K562 (cell line): Measurements from ENCODE around the gene PRXL2B. TPM values are rescaled to one million over a fixed set of nuclear protein-coding genes. Genes with fewer than 3 reads are reported as not detected.

ENCODE experiments used
- ATAC-seq: fragments of 200-7000 bp; cut with Tn5 transposase; 3 replicates; pipeline ENCODE4 v1.9.1; 2020; ENCODE audit warnings: moderate library complexity
- BruUV-seq: library from RNA; stranded (reverse); fragments of 400-500 nt; replicated peaks from 2 replicates; lab custom pipeline; 2021; lab: Mats Ljungman, UMichigan
- CTCF ChIA-PET: fragments of 300-600 bp; formaldehyde crosslinking; extraction: SDS; loops from one replicate; lab custom pipeline; 2021; ENCODE audit warnings: low intra/inter-chr PET ratio; lab: Yijun Ruan, JAX
- POLR2A ChIA-PET: fragments of 300-600, 350-650 bp; sonication (Branson Sonifier 250); formaldehyde crosslinking; extraction: SDS; loops from one replicate; lab custom pipeline; 2021; ENCODE audit warnings: antibody characterized with exemption, inconsistent platforms; lab: Yijun Ruan, JAX
- DNase-seq, 4 experiments: peaks; one replicate each; pipeline versions ENCODE4 v3.0.0 to v3.0.0-alpha.2; 2011 to 2018; ENCODE audit warnings: low spot score in 3 of 4, mixed read lengths in 3 of 4; ENCODE audit errors: extremely low read depth in 1 of 4
- FAIRE-seq: peaks from 2 replicates; lab custom pipeline; 2011; peaks lifted over from hg19 to GRCh38; lab: Jason Lieb, UNC
- H2AFZ ChIP-seq: 2 replicates; pipeline ENCODE4 v1.6.0; 2011; ENCODE audit warnings: low read depth, low read length, control low read depth, inconsistent platforms
- H3K27ac ChIP-seq: fragments of 200-600 bp; 3 replicates; pipeline ENCODE4 v1.8.0; 2011; ENCODE audit warnings: low read depth, mild to moderate bottlenecking, control low read depth, inconsistent platforms, low read length, moderate library complexity, mixed read lengths; ENCODE audit errors: extremely low read depth
- H3K27me3 ChIP-seq, 2 experiments: fragments of 300-600 bp in 1 of 2; 2 replicates in 1 of 2; 3 replicates in 1 of 2; pipeline versions ENCODE4 v1.6.0 to v1.8.0; 2011; ENCODE audit warnings: inconsistent platforms in 2 of 2, low read length in 2 of 2, mild to moderate bottlenecking in 1 of 2, mixed read lengths in 1 of 2, moderate library complexity in 1 of 2; ENCODE audit not compliant: control insufficient read depth in 2 of 2, insufficient read depth in 2 of 2
- H3K36me3 ChIP-seq: fragments of 300-600 bp; 3 replicates; pipeline ENCODE4 v1.8.0; 2011; ENCODE audit warnings: mild to moderate bottlenecking, low read length, inconsistent platforms; ENCODE audit not compliant: control insufficient read depth, insufficient read depth
- H3K4me1 ChIP-seq, 2 experiments: fragments of 200-600 bp in 1 of 2; replicated peaks in 1 of 2; 2 replicates in 1 of 2; 3 replicates in 1 of 2; pipeline versions ENCODE4 v1.5.1 to v1.8.0; 2011; ENCODE audit warnings: inconsistent platforms in 2 of 2, low read length in 2 of 2, mild to moderate bottlenecking in 1 of 2, mixed read lengths in 1 of 2, moderate library complexity in 1 of 2; ENCODE audit not compliant: control insufficient read depth in 2 of 2, insufficient read depth in 2 of 2
- H3K4me2 ChIP-seq: 2 replicates; pipeline ENCODE4 v1.6.1; 2011; ENCODE audit warnings: low read length, control low read depth, inconsistent platforms, mixed read lengths; ENCODE audit not compliant: insufficient read depth
- H3K4me3 ChIP-seq: fragments of 200-600 bp; sonication (generic), shearing (Covaris generic); 2 replicates; pipeline ENCODE4 v1.5.1; 2016; ENCODE audit warnings: control low read depth, inconsistent platforms
- H3K79me2 ChIP-seq: fragments of 200-600 bp; 3 replicates; pipeline ENCODE4 v1.8.0; 2011; ENCODE audit warnings: low read length, inconsistent platforms; ENCODE audit not compliant: control insufficient read depth, insufficient read depth
- H3K9ac ChIP-seq, 2 experiments: 2 replicates each; pipeline versions ENCODE4 v1.6.0 to v1.6.1; 2011; ENCODE audit warnings: low read depth in 2 of 2, low read length in 2 of 2, control low read depth in 1 of 2, inconsistent platforms in 1 of 2, mild to moderate bottlenecking in 1 of 2, mixed read lengths in 1 of 2; ENCODE audit not compliant: insufficient read depth in 1 of 2
- H3K9me1 ChIP-seq: one replicate; pipeline ENCODE4 v1.6.0; 2011; ENCODE audit warnings: inconsistent platforms, mild to moderate bottlenecking, low read length, moderate library complexity; ENCODE audit not compliant: control insufficient read depth, insufficient read depth
- H3K9me3 ChIP-seq: replicated peaks from 2 replicates; pipeline ENCODE4 v1.5.1; 2011; ENCODE audit warnings: low read depth, low read length, inconsistent platforms; ENCODE audit not compliant: control insufficient read depth, insufficient read depth
- H4K20me1 ChIP-seq: replicated peaks from 2 replicates; pipeline ENCODE4 v1.6.1; 2011; ENCODE audit warnings: low read length, inconsistent platforms, mixed read lengths; ENCODE audit not compliant: control insufficient read depth, insufficient read depth
- ARHGAP35 ChIP-seq: fragments of 450-650 bp; IDR thresholded peaks from 2 replicates; pipeline ENCODE4 v1.6.1; 2018; ENCODE audit not compliant: partially characterized antibody
- CBFA2T3 ChIP-seq: fragments of 450-650 bp; IDR thresholded peaks from 2 replicates; pipeline ENCODE4 v1.6.1; 2017
- CCNT2 ChIP-seq: IDR thresholded peaks from 2 replicates; pipeline ENCODE4 v1.6.1; 2011; ENCODE audit warnings: borderline replicate concordance, low read depth, mild to moderate bottlenecking, moderate library complexity, mixed read lengths, low read length; ENCODE audit not compliant: insufficient read length; ENCODE audit errors: extremely low read depth
- ELF4 ChIP-seq: fragments of 450-650 bp; formaldehyde crosslinking; IDR thresholded peaks from 2 replicates; pipeline ENCODE4 v1.4.0; 2022; ENCODE audit warnings: missing genetic modification characterization
- FOXA1 ChIP-seq: fragments of 450-650 bp; IDR thresholded peaks from 2 replicates; pipeline ENCODE4 v1.6.1; 2016; ENCODE audit warnings: mild to moderate bottlenecking, borderline replicate concordance
- FOXK2 ChIP-seq, 2 experiments: fragments of 450-650 bp; IDR thresholded peaks in 1 of 2; conservative IDR thresholded peaks in 1 of 2; 2 replicates each; pipeline ENCODE4 v1.6.1; 2016; ENCODE audit warnings: low read depth in 2 of 2, mild to moderate bottlenecking in 1 of 2
- FUS ChIP-seq: fragments of 200-400 bp; formaldehyde crosslinking; optimal IDR thresholded peaks from 2 replicates; pipeline ENCODE3; 2017; ENCODE audit warnings: low read depth, low read length
- JUNB ChIP-seq: fragments of 450-650 bp; formaldehyde crosslinking; conservative IDR thresholded peaks from 2 replicates; pipeline ENCODE4 v1.4.0; 2020; ENCODE audit warnings: mild to moderate bottlenecking
- KAT8 ChIP-seq: fragments of 450-650 bp; IDR thresholded peaks from 2 replicates; pipeline ENCODE4 v1.6.1; 2016; ENCODE audit warnings: low read depth, mild to moderate bottlenecking
- NEUROD1 ChIP-seq: fragments of 150-350 bp; IDR thresholded peaks from 2 replicates; pipeline ENCODE4 v1.6.1; 2014; ENCODE audit warnings: borderline replicate concordance, low read length, low read depth; ENCODE audit not compliant: partially characterized antibody
- SETDB1 ChIP-seq: IDR thresholded peaks from one replicate; pipeline ENCODE4 v1.6.1; 2012; ENCODE audit warnings: low read length, control low read depth, inconsistent platforms
- SMARCA4 ChIP-seq: fragments of 450-650 bp; IDR thresholded peaks from 2 replicates; pipeline ENCODE4 v1.6.1; 2016
- ZBTB1 ChIP-seq: sonication (generic); formaldehyde crosslinking; IDR thresholded peaks from 2 replicates; pipeline ENCODE4 v1.8.1; 2023; ENCODE audit warnings: missing genetic modification reagents, low read depth, mild to moderate bottlenecking, borderline replicate concordance
- ZNF232 ChIP-seq: sonication (generic); formaldehyde crosslinking; IDR thresholded peaks from 2 replicates; pipeline ENCODE4 v1.8.0; 2022; ENCODE audit warnings: mild to moderate bottlenecking, missing genetic modification reagents
- ZNF280B ChIP-seq: fragments of 250-450 bp; sonication (Bioruptor Pico); IDR thresholded peaks from 2 replicates; pipeline ENCODE4 v1.5.1; 2021; ENCODE audit warnings: mild to moderate bottlenecking
- ZNF668 ChIP-seq: fragments of 250-450 bp; sonication (Bioruptor Pico); IDR thresholded peaks from 2 replicates; pipeline ENCODE4 v1.8.0; 2022; ENCODE audit warnings: mild to moderate bottlenecking, inconsistent platforms
- ZNF785 ChIP-seq: fragments of 250-450 bp; sonication (Bioruptor Pico); IDR thresholded peaks from 2 replicates; pipeline ENCODE4 v1.4.0; 2020; ENCODE audit warnings: mild to moderate bottlenecking
- WGBS: fragments of 100-300 bp; shearing (Covaris generic); methylation state at CpG from one replicate; pipeline ENCODE4 v1.1.6; 2016; ENCODE audit warnings: low coverage, mixed read lengths; ENCODE audit not compliant: insufficient coverage; ENCODE audit errors: missing lambda C conversion rate; 5-methylcytosine and 5-hydroxymethylcytosine counted together
- in situ Hi-C: fragments of 300-500 bp; cut with MboI; formaldehyde crosslinking; loops from 4 replicates; pipeline ENCODE4 v1.15.0; 2018; ENCODE audit warnings: inconsistent platforms, mixed read lengths
- intact Hi-C: fragments of 100-400 bp; cut with micrococcal nuclease; formaldehyde crosslinking; loops from 2 replicates; pipeline ENCODE4 v1.14.2; 2022
- polyA plus RNA-seq, 8 experiments: library from polyadenylated mRNA; depleted of rRNA in 4 of 8; stranded (reverse) in 5 of 8; unstranded in 3 of 8; fragments of >200 nt; fragmentation: Nextera tagmentation in 2 of 8; fragmentation: Illumina TruSeq in 1 of 8; extraction: Ambion mirVana in 2 of 8; extraction: Trizol in 1 of 8; gene quantifications; 2 replicates each; pipeline versions ENCODE4 v1.2.1 to v1.2.3, GENCODE V29; 2011 to 2014; ENCODE audit warnings: inconsistent platforms in 1 of 8, missing spikeins in 1 of 8
- total RNA-seq, 7 experiments: library from RNA; depleted of rRNA in 6 of 7; stranded (reverse); fragments of >200 nt in 6 of 7; fragmentation: Illumina TruSeq in 2 of 7; extraction: Trizol in 2 of 7; gene quantifications; 2 replicates each; pipeline versions ENCODE4 v1.2.1 to v1.2.3, GENCODE V29; 2011 to 2021; ENCODE audit warnings: low replicate concordance in 1 of 7
- TF ChIP-seq, protein P1 (sequence below), 2 experiments: fragments of 450-650 bp in 1 of 2; IDR thresholded peaks; 2 replicates each; pipeline ENCODE4 v1.6.1; 2011 to 2017; ENCODE audit warnings: low read depth in 2 of 2, antibody characterized with exemption in 1 of 2, borderline replicate concordance in 1 of 2, low read length in 1 of 2, mild to moderate bottlenecking in 1 of 2, mixed read lengths in 1 of 2; ENCODE audit not compliant: control insufficient read depth in 1 of 2

Gene PRXL2B
- total and polyA plus RNA-seq, 9 of the 15 experiments (the other 6 are each of a cell fraction or from before 2014, with no cell fraction given) = 0.99 to 25.3 (median 11.8) TPM

DNA sequence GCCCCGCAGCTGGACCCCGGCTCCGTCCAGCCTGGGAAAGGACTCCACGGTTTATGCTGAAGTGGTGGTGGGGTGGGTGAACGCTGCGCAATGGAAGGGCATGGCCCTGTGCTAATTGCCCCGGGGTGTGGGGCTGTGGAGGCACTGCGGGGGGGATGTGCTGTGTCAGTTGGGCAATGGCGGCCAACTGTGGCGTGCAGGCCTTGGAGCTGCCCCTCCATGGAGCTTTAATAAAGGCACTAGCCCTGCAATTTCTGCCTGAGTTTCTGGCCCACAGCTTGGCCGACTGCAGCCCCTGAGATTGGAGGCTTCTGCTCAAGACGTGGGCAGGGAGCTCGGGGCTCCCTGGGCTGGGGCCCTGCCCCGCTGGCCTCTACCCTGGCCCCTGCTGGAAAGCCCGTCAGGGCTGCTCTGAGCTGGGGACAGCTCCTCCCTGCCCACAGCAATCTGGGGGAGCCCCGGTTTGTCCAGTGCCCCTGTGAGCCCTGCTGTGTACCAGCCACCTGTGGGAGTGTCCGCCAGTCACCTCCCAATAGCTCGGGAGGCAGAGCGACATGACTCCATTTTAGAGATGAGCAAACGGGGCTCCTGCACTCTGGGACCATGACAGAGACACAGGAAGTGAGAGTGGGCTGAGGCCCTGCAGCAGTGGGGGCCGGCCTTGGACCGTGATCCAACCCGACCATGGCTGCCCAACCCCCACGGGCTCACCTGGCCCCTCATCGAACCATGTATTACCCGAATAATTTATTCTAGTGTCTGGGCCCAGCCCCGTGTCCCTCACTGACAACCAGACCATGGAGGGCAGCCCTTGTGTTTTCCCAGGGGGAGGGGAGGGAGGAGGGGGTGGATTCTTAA is 39.1 kb upstream of the PRXL2B start:
- CTCF ChIA-PET = interaction anchor here (3.0 kb wide), 1 partner anchor 134 kb away, joined by 36 read pairs; the partner anchor contains the start of gene PEX10
- H3K36me3 ChIP-seq = no peaks in the 10 kb centered on the region
- peak; percentile 4 for ATAC-seq
- BruUV-seq = no TSS peak
- no peaks in the 10 kb centered on the region for H3K27me3 ChIP-seq
- peak overlapping the region; percentile 68 for H3K27ac ChIP-seq
- H3K79me2 ChIP-seq = peaks cover 9% of the 10 kb centered on the region; the same call in 1 of the 3 replicates
- H4K20me1 ChIP-seq = no peaks in the 10 kb centered on the region; the same call in 1 of the 2 replicates
- H2AFZ ChIP-seq = peak overlapping the region; percentile 26
- peaks cover 57 to 85% of the 10 kb centered on the region in 2 experiments for H3K4me1 ChIP-seq
- in situ Hi-C loops = loop anchor here (25.0 kb wide), 1 partner anchor 360 kb away; the partner anchor contains the start of gene FAAP20
- WGBS = 7% methylated on average over 25 of the region's 27 CpGs
- H3K9me3 ChIP-seq = no peaks in the 10 kb centered on the region
- POLR2A ChIA-PET = interaction anchor here (0.6 to 1.7 kb wide), 8 partner anchors 9 to 135 kb away, joined by 3 to 5 read pairs (median 3); partner anchors contain the start of genes PEX10 and TNFRSF14
- peak overlapping the region; percentile 59 to 87 for H3K9ac ChIP-seq
- H3K4me3 ChIP-seq = peak overlapping the region; percentile 62
- peaks cover 3% of the 10 kb centered on the region for H3K9me1 ChIP-seq
- FAIRE-seq = no peak
- H3K4me2 ChIP-seq = peak overlapping the region; percentile 87
- intact Hi-C loops = loop anchor here (1.0 to 10.0 kb wide), 5 partner anchors 40 to 353 kb away; partner anchors contain the start of genes FAAP20, PRXL2B and TTC34
- no peak for DNase-seq
- TF ChIP-seq ZNF785 (no peak), SMARCA4 (no peak), SETDB1 (no peak), FOXA1 (no peak), ZBTB1 (CRISPR knock-in tag) (no peak), ZNF280B (CRISPR knock-in tag) (no peak), ARHGAP35 (no peak), FUS (no peak), KAT8 (no peak), NEUROD1 (no peak), ELF4 (CRISPR knock-in tag) (no peak), CCNT2 (no peak), ZNF668 (no peak), CBFA2T3 (no peak), FOXK2 (conservative IDR thresholded peaks at IDR 0.05 in 1 of 2, IDR thresholded peaks at IDR 0.05 in 1 of 2; ENCODE audit: low read depth in 2 of 2) (no peak; a peak in 1 of 4 replicates), ZNF232 (CRISPR knock-in tag) (no peak), JUNB (CRISPR knock-in tag) (no peak)
- TF ChIP-seq, protein P1, sequence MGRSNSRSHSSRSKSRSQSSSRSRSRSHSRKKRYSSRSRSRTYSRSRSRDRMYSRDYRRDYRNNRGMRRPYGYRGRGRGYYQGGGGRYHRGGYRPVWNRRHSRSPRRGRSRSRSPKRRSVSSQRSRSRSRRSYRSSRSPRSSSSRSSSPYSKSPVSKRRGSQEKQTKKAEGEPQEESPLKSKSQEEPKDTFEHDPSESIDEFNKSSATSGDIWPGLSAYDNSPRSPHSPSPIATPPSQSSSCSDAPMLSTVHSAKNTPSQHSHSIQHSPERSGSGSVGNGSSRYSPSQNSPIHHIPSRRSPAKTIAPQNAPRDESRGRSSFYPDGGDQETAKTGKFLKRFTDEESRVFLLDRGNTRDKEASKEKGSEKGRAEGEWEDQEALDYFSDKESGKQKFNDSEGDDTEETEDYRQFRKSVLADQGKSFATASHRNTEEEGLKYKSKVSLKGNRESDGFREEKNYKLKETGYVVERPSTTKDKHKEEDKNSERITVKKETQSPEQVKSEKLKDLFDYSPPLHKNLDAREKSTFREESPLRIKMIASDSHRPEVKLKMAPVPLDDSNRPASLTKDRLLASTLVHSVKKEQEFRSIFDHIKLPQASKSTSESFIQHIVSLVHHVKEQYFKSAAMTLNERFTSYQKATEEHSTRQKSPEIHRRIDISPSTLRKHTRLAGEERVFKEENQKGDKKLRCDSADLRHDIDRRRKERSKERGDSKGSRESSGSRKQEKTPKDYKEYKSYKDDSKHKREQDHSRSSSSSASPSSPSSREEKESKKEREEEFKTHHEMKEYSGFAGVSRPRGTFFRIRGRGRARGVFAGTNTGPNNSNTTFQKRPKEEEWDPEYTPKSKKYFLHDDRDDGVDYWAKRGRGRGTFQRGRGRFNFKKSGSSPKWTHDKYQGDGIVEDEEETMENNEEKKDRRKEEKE (IDR thresholded peaks at IDR 0.05; ENCODE audit: borderline replicate concordance in 1 of 2, control insufficient read depth in 1 of 2, low read depth in 2 of 2, low read length in 1 of 2) = no peak
